OCI-LY3 (cell line): ENCODE results near the gene TOX3.

ENCODE experiments used
- H2AFZ ChIP-seq: fragments of 200-600, 300-600 bp; shearing (Covaris generic); 2 replicates; pipeline ENCODE4 v1.6.0; 2014; ENCODE audit warnings: antibody characterized with exemption, low read depth, low read length
- H3K27ac ChIP-seq: fragments of 200-600, 300-600 bp; sonication (generic); 2 replicates; pipeline ENCODE4 v1.5.1; 2014; ENCODE audit warnings: mild to moderate bottlenecking, low read length, moderate library complexity, mixed read lengths
- H3K27me3 ChIP-seq: fragments of 200-600, 300-600 bp; sonication (generic); 2 replicates; pipeline ENCODE4 v1.6.1; 2014; ENCODE audit warnings: low read depth, low read length, mixed read lengths
- H3K36me3 ChIP-seq: fragments of 200-600, 300-600 bp; sonication (generic); replicated peaks from 2 replicates; pipeline ENCODE3; 2014; ENCODE audit warnings: low read depth, low read length, mixed read lengths
- H3K4me1 ChIP-seq: fragments of 300-600, 200-600 bp; sonication (generic); 2 replicates; pipeline ENCODE4 v1.6.1; 2014; ENCODE audit warnings: low read length, mixed read lengths
- H3K4me2 ChIP-seq: fragments of 200-600, 300-600 bp; sonication (generic); 2 replicates; pipeline ENCODE4 v1.6.1; 2014; ENCODE audit warnings: low read length, mixed read lengths
- H3K4me3 ChIP-seq: fragments of 300-600, 200-600 bp; sonication (generic); 2 replicates; pipeline ENCODE4 v1.5.1; 2014; ENCODE audit warnings: antibody characterized with exemption, mild to moderate bottlenecking, low read length, moderate library complexity
- H3K79me2 ChIP-seq: fragments of 300-600, 200-600 bp; shearing (Covaris generic); 2 replicates; pipeline ENCODE4 v1.6.1; 2014; ENCODE audit warnings: mild to moderate bottlenecking, low read length, mixed read lengths
- H3K9ac ChIP-seq: fragments of 300-600, 200-600 bp; shearing (Covaris generic); 2 replicates; pipeline ENCODE4 v1.6.0; 2014; ENCODE audit warnings: mild to moderate bottlenecking, low read length, moderate library complexity
- H3K9me3 ChIP-seq: fragments of 200-600, 300-600 bp; shearing (Covaris generic); 2 replicates; pipeline ENCODE4 v1.6.1; 2014; ENCODE audit warnings: low read length, mixed read lengths; ENCODE audit not compliant: insufficient read depth
- H4K20me1 ChIP-seq: fragments of 200-600, 300-600 bp; sonication (generic); 2 replicates; pipeline ENCODE4 v1.6.1; 2016; ENCODE audit warnings: low read length, mixed read lengths; ENCODE audit not compliant: insufficient read depth
- EZH2phosphoT487 ChIP-seq: fragments of 200-600 bp; shearing (Covaris generic); IDR thresholded peaks from 2 replicates; pipeline ENCODE4 v1.6.1; 2018; ENCODE audit warnings: antibody characterized with exemption, mixed run types, low read depth
- TF ChIP-seq, protein P1 (sequence below): fragments of 200-600, 300-600 bp; sonication (generic); IDR thresholded peaks from 2 replicates; pipeline ENCODE4 v1.5.1; 2014; ENCODE audit warnings: antibody characterized with exemption, low read length, low read depth

Gene TOX3

DNA sequence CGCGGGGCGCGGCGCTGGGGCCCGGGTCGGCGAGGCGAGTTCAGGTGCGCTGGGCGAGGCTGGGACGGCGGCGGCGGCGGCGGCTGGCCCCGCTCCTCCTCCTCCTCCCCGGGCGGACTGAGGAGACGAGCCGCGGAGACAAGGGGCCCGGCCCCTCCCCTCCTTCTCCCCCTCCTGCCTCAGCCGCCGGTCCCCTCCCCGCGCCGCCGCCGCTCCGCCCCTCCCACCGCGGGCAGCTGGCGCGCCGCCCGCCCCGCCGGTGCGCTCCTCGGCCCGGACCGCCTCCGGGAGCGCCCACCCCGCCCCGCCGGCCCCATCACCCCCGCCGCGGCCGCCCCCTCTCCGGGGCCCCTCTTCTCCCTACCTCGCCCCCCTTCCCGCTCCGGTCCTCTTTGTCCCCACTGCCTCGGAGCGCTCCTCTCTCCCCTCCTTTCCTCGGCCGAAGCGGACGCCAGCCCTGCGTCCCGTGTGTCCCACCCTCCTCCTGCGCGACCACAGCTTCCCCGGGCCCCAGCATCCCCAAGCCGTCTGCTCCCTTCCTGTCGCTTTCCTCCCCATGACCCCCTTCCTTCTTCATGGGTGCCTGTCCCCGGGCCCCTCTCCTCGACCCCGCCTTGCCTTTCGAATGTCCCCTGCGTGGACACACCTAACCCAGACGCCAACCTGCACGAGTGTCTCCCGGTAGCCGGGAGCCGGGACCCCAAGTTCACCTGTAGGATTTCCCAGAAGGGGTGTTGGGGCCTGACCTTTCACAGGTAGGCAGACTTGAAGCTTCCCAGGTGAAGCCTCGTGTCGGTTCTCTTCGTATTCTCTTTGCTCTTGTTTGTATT, at the start of gene TOX3:
Gene TOX3 (minus strand): TSS at position 140 of the 830 bp plus-strand sequence. CDS start 420 bp downstream, outside the sequence.
- Histone ChIP-seq H3K27me3 (no peaks in the 10 kb centered on the region), H3K9me3 (no peaks in the 10 kb centered on the region), H3K36me3 (no peaks in the 10 kb centered on the region), H3K9ac (no peak within 1 kb of the TSS), H4K20me1 (no peaks in the 10 kb centered on the region), H2AFZ (no peak within 1 kb of the TSS), H3K27ac (no peak within 1 kb of the TSS), H3K79me2 (no peaks in the 10 kb centered on the region), H3K4me3 (no peak within 1 kb of the TSS), H3K4me2 (no peak within 1 kb of the TSS), H3K4me1 (no peaks in the 10 kb centered on the region)
- no peak for TF ChIP-seq EZH2phosphoT487

GRCh38 chr16:52592778-52593177, 45.8 kb upstream of the TOX3 start:
- H3K27me3 ChIP-seq: no peaks in the 10 kb centered on the region
- no peak overlapping the region for H3K9ac ChIP-seq
- H3K27ac ChIP-seq: no peak overlapping the region
- no peaks in the 10 kb centered on the region for H3K36me3 ChIP-seq
- no peaks in the 10 kb centered on the region for H3K4me1 ChIP-seq
- H3K9me3 ChIP-seq: no peaks in the 10 kb centered on the region
- H3K79me2 ChIP-seq: no peaks in the 10 kb centered on the region
- no peak overlapping the region for H3K4me2 ChIP-seq
- TF ChIP-seq EZH2phosphoT487: no peak
- TF ChIP-seq, protein P1, sequence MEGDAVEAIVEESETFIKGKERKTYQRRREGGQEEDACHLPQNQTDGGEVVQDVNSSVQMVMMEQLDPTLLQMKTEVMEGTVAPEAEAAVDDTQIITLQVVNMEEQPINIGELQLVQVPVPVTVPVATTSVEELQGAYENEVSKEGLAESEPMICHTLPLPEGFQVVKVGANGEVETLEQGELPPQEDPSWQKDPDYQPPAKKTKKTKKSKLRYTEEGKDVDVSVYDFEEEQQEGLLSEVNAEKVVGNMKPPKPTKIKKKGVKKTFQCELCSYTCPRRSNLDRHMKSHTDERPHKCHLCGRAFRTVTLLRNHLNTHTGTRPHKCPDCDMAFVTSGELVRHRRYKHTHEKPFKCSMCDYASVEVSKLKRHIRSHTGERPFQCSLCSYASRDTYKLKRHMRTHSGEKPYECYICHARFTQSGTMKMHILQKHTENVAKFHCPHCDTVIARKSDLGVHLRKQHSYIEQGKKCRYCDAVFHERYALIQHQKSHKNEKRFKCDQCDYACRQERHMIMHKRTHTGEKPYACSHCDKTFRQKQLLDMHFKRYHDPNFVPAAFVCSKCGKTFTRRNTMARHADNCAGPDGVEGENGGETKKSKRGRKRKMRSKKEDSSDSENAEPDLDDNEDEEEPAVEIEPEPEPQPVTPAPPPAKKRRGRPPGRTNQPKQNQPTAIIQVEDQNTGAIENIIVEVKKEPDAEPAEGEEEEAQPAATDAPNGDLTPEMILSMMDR: no peak
- H2AFZ ChIP-seq: no peak overlapping the region
- no peak overlapping the region for H3K4me3 ChIP-seq
- H4K20me1 ChIP-seq: no peaks in the 10 kb centered on the region

GRCh38 chr16:52591934-52592592, 45.1 kb upstream of the TOX3 start:
- H3K4me1 ChIP-seq: no peaks in the 10 kb centered on the region
- no peak overlapping the region for H3K4me3 ChIP-seq
- no peak overlapping the region for H3K27ac ChIP-seq
- H3K36me3 ChIP-seq: no peaks in the 10 kb centered on the region
- no peak overlapping the region for H2AFZ ChIP-seq
- no peak overlapping the region for H3K4me2 ChIP-seq
- no peaks in the 10 kb centered on the region for H4K20me1 ChIP-seq
- H3K79me2 ChIP-seq: no peaks in the 10 kb centered on the region
- no peak overlapping the region for H3K9ac ChIP-seq
- no peaks in the 10 kb centered on the region for H3K9me3 ChIP-seq
- TF ChIP-seq, protein P1: no peak
- no peak for TF ChIP-seq EZH2phosphoT487
- H3K27me3 ChIP-seq: no peaks in the 10 kb centered on the region

- no peak overlapping the region for H3K27ac ChIP-seq
- H3K27me3 ChIP-seq: no peaks in the 10 kb centered on the region
- no peak overlapping the region for H3K9ac ChIP-seq
- H3K4me3 ChIP-seq: no peak overlapping the region
- no peak overlapping the region for H3K4me2 ChIP-seq
- TF ChIP-seq, protein P1: no peak
- TF ChIP-seq EZH2phosphoT487: no peak
- no peak overlapping the region for H2AFZ ChIP-seq
- H3K36me3 ChIP-seq: no peaks in the 10 kb centered on the region
- no peaks in the 10 kb centered on the region for H3K9me3 ChIP-seq
- no peaks in the 10 kb centered on the region for H3K79me2 ChIP-seq
- H3K4me1 ChIP-seq: no peaks in the 10 kb centered on the region
- no peaks in the 10 kb centered on the region for H4K20me1 ChIP-seq
These were observed 44.5 kb upstream of the TOX3 start for GRCh38 chr16:52591471-52591870.
